Activated CD4-positive, alpha-beta T cell treated with anti-CD3 and anti-CD28 coated beads for 24 hours (primary cell): Measurements from ENCODE around the gene TMEM18.

Experiments
- DNase-seq, 2 donors: peaks; one replicate each; pipeline ENCODE4 v3.0.0-alpha.2; 2020; ENCODE audit warnings: low read depth in 2 of 2

Gene TMEM18

DNA sequence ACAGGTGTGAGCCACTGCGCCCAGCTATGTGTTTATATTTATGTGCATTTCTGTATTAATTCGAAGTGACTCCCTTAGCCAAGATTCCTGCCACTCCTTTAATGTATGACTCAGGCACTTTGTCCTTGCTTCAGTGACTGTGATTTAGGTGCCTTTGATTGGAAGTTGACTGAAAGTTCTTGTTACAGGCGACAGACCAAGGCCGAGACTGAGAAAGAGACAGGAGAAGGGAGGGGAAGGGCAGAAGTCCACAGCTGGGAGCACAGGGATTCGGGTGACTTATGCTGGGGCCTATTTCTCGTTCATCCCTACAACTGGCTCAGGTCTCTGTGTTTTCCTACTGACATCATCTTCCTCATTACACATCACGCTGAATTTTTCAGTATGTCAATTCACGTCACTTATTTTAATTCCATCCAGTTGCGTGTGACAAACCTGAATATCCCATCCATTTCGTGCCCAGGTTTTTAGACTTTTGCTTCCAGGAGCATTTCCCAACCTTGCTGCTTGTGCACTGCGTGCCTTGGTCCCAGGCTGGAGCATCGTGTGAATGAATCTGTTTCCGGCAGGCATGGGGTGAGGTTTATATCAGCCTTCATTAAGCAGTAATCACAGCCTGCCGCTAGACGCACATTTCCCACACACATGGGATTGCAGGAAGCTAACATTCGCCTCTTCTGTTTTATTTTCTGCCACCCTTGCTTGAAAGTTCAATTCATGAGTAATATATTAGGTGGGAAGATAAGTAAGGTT, 42.4 kb downstream of the TMEM18 start:
- DNase-seq = no peak

DNA sequence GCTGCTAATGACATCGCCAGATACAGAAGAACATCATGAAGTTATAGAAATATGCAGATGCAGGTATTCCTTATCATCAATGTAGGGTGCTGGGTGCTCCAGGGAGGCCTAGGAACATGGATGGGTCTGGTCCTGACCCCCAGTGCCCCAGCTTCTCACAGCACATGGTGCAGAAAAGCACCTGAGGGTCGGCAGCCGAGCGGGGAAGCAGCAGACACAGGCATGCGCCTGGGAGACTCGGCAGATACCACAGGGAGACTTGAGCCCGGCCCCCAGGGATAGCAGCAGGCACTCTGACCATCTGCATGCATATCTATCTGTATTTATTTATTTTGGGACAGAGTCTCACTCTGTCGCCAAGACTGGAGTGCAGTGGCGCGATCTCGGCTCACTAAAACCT, 43.2 kb downstream of the TMEM18 start:
- no peak for DNase-seq

DNA sequence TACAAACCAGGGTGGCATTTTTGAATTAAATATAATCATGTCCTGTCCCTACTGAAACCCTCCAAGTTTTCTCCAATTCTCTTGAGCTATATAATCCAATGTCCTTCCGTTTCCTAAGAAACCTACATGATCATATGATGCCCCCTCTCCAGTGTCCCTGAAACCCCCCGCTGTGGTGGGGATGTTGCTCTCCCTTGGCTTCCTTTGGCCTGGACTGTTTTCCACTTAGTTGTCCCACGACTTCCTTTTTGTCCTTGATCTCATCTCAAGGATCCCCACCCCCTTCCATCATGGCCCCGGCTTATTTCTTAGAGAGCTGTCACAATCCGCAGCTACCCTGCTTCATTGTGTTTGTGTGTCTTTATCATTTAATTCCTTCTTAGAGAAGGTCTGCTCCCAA, 43.8 kb downstream of the TMEM18 start:
- no peak for DNase-seq

DNA sequence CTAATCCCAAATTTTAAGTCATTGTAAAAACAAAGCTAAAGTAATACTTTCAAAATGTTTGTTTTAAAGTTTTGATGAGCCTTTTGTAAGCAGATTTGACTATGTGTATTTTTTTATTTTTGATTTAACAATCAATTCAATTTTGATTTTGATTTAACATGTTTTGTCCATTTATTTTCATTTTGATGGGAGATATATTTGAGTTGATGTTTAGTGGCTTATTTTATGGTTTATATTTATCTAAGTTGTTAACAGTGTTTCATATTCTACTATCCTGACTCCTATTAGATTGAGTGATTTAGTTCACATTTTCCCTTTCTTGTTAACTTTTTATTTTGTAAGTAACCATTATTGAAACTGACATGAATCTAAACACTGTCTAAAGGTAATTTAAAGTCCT, 44.7 kb downstream of the TMEM18 start:
- DNase-seq = no peak

DNA sequence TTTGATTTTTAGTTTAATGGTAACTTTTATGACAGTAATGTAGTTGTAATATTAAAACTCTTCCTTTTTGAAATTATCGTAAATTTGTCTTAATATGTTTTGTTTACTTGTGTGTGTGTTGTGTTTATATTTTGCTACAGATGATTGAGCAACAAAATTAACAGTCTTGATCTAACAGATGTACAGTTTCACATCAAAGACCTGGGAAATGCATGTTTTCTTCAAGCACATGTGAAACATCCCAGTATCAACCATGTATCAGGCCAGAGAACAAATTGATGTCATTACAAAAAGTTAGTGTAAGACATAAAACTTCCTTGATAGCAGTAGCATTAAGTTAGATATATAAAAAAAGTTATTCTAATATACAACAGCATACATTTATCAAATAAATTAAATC, 45.5 kb downstream of the TMEM18 start:
- no peak for DNase-seq

DNA sequence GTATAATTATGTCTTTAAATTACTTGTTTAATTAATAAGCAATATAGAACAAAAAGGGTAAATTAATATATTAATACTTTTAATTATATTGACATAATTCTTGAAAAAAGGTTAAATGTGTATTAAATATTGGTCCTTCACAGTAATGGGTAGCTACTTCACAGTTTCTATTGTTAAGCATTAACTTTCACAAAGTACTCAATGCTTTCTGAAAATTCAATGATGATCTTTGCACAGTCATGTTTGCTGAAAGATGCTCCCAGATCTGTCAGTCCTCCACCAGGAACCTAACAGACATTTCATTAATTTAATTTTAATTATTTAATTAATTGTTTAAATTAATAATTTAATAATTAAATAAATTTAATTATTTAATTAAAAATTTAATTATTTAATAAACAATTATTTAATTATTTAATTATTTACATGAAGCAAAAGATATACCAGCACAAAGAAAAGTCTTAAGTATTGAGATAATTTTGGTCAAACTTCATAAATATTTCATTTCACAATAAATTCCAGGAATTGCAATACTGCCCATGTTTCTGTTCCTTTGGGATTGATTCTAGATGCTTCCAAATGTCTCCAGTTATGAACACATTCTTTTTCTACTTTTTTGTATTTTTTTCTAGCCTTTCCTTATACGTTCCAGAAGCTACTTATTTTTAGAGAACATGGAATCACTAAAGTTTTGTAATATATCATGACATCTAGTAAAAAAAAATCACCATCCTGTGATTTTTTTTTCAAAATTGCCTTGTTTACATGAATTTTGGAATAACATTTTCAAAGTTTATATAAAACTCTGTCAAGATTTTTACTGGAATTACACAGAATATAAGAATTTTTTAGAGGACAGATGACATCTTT, 46.5 kb downstream of the TMEM18 start:
- DNase-seq = no peak

DNA sequence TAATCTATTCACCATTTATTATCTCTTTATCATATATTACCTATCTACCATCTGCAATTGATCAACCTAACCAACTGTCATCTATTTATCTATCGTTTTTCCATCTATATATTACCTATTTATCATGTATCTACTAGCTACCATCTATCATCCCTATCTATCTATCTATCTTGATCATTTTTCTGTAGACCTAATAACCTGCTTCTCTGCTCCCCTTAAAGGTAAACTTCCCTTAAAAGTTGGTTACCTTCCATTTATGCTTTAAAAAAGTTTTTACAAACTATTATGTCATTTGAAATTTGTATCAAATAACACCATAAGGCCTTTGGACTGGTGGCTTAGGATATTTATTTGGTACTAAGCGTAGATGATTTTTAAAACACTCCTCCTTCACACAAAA, 47.2 kb downstream of the TMEM18 start:
- no peak for DNase-seq

DNA sequence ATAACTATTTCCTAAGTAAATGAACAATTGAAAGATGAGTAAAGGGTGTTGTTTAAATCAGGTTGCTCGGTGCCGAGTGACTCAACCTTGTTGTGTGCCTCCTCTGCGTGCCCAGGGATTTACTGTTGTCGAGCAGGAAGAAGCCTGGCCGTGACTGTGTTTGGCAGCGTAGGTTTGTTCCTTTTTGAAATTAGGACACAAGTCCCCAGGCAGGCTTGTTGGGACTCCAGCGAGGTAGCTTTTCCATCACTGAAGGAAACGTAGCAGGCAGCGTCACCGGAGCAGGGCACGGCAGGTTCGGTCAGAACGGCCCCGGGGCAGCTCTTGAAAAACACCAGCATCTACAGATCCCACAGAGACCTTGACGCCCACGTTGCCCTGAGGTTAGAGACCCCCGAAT, 48.6 kb downstream of the TMEM18 start:
- no peak for DNase-seq

DNA sequence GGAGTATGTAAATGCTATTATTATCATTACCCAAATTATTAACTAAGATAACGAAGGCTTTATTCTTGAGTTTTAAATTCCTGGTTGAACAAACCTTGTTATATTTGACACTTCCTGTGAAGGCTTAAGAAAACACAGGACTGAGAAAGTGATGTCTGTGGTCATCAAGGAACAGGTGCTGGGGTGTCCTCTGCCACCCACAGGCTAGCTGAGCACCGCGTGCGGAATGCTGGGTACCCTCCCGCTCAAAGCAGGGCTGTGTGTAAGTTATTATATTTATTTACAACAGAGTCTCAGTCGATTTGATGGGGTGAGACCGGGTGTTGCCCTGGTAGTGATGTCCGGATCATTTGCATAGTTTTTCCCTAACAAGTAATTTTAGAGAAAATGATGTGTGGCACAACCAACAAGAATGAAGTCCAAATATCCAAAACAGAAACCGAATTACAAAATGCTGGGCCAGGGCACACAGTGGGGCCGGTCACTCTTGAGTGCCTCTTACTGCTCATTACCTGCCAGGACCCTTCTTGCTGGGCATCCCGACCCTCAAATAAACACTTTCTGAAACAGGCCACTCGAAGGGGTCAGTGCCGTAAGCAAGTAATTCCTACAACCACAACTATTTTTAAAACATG, 49.2 kb downstream of the TMEM18 start:
- no peak for DNase-seq

DNA sequence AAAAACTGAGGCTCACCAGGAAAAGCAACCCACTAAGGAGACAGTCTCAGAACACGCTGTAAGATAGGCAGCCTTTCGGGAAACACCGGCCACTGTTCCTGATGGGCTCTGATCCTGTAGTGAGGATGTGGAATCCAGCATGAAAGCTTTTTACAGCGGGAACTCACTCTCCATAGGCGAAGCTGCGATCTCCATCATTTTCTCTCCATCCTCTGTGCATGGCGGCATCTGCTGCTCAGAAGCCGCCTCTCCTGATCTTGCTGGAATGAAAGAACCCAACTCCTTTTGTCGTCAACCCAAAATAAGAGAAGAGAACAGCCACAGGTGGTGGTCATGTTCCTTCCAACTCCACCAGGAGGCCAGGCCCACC, 49.9 kb downstream of the TMEM18 start:
- DNase-seq = no peak

DNA sequence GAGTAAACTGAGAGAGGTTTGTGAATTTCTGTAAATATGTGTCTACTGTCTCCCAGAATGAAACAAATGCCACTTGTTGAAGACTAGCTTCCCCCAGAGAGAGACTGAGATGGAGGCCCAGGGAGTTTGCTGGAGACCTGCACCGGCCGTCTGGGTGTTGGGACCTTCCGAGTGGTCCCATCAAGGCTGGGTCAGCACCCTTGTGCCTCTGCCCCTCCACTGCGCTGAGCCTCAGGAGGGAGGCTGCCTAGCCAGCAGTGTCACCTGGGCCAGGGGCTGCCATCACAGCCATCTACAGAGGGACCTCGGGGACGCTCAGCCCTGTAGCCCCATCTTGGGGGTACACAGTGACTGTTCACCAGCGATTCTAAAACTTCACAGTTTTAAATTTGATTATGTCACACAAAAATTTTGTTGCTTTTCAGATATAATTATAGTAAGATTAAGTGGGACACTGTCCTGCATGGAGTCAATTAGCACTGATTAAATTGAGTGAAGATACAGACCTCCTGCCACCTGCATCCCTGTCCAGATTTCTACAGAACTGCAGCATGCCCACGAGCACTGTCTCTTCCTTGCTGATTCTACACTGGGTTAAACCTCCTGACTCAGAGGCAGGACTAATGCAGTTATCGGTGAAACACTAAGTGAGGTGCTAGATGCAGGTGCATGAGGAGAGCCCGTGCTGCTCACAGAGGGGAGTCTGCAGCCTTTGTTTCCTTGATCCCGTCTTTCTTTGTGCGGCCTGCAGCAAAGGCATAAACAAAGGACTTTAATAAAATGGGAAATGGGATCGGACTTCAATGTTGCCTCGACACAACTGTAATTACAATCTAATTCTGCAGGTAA, 50.5 kb downstream of the TMEM18 start:
- no peak for DNase-seq

DNA sequence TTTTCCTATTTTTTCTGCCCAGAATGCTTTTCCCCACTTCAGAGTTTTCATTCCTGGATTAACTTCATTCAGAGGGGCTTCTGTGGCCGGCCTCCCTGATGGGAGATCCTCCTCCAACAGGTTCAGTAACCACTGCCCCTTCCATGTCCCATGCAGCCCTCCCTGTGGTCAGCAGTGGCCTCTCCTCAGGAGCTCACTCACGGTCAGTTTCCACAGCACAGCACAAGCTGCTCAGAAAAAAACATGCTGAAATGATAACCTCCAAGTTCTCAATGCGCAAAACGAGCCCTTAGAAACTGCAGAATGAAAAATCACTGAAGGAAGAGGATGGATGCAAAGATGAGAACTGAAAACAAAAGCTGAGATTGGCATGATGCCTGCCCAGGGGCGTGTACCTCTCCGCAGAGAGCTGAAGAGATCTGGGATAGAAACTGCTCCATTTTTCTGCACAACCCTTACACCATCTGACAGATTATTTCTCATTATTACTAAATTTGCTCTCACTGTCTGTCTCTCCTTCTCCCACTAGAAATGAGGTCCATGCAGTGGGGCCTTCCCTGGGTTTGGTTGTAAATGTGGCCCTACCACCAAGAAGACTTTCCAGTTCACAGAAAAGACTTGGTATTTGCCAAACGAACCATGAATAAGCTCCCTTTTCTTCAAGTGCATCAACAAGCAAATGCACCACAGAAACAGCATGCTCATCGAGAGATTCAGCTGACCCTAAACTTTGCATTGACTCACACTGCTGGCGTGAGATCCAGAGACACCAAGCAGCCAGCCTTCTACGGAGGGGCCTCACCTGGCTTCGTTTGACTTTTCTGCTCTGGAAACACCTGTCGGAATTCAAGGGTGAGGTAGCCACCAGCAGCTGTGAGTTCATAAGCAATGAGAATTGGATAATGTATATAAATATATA, 51.5 kb downstream of the TMEM18 start:
- DNase-seq = no peak

DNA sequence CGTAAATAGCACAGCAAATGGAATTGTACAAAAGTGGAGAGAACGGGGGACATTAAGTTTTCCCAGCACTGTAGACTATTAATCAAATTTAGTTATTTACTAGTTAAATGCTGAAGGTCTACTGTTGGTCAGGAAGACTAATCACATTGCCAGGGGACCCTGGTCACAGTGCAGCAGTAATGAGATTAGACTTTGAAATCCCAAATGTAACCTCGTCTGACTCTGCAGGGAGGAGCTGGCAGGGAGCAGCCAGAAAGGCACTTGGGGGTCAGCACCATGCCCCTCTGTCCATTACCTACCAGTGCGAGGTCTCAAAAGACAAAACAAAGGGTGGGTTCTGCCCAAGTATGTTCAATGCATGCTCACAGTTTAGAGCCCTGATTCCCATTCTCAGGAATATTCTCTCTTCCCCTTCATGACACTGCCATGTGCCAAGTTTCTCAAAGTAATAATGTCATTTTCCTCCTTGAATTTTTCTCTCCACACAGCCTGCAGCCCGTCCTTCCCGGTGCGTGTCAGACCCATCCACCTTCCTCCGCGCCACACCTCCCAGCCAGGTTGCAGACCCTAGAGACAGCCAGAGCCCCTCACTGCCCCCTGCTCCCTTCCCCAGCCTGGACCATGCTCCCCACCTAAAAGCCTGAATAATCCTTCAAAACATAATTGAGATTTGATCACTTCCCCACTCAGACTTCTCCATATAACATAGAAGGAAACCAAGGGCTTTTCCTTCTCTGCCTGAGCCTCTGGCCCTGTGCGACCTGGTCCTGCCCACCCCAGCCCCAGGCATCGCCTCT, 52.5 kb downstream of the TMEM18 start:
- DNase-seq = no peak

DNA sequence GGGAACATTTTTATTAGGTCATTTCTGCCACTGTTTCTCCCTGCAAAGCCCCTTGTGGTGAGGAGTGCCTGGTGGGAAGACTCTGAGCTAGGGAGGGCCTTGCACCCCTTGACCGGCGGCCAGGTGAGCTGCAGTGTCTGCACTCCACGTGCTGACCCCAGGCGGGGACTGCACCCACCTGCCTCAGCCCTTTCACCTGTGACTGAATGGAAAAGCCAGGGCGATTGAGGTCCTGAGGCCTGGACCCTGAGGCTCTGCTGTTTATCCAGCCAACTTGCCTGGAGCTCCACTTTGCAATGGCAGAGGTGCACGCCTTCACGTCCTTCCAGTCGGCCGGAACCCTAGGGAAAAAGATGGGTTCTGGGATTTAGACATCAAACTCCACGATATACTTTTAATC, 53.1 kb downstream of the TMEM18 start:
- DNase-seq = no peak

DNA sequence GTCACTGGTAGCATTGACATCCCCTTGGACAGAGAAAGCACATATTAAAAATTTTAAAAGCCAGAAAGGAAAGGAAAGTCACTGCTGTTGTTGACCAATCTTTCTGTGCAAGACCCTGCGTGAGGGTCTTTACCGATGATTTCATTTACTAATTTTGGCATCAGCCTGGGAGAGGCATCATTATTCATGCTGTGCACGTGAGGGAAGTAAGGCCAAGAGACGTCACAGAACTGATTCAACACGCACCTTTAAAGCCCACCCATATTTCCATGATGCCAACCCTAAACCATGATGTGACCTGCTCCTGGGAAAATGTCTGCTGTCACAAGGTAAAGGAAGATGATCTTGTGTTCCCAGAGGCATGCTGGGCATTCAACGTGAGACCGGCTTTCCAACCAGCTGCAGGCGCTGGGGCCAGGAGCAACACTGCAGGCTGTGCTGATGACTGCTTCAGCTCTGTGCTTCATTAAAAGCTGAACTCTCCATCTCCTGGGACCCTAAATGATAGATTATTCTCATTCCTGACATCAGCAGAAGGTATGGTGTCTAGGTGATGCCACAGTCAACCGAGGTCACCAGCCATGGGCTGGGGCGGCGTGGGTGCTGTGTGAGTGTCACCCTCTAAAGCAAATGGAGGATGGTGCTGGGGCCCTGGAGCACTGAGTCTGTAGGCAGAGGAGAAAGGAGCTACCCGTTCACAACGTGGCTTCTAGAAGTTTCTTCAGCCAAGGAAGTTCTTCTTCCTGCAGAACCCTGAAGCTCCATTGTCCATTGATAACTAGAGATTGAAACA, 53.9 kb downstream of the TMEM18 start:
- DNase-seq = no peak

DNA sequence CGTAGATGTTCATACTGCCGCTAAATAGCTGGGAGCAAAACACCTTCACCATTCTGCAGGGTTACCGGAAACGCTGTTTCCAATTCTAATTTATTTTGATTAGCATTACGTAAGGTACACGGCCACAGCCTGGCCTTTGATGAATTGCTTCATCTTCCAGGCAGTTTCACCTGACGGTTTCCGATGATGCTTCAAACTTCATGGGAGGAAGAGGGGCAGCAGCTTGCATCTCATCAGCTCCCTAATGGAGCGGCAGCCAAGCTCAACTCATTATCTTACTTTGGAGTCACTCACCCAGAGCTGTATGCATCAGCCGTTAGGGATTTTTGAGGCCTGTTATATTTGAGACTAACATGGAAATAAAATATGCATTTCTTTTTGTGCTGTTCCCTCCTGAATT, 54.8 kb downstream of the TMEM18 start:
- DNase-seq = no peak

DNA sequence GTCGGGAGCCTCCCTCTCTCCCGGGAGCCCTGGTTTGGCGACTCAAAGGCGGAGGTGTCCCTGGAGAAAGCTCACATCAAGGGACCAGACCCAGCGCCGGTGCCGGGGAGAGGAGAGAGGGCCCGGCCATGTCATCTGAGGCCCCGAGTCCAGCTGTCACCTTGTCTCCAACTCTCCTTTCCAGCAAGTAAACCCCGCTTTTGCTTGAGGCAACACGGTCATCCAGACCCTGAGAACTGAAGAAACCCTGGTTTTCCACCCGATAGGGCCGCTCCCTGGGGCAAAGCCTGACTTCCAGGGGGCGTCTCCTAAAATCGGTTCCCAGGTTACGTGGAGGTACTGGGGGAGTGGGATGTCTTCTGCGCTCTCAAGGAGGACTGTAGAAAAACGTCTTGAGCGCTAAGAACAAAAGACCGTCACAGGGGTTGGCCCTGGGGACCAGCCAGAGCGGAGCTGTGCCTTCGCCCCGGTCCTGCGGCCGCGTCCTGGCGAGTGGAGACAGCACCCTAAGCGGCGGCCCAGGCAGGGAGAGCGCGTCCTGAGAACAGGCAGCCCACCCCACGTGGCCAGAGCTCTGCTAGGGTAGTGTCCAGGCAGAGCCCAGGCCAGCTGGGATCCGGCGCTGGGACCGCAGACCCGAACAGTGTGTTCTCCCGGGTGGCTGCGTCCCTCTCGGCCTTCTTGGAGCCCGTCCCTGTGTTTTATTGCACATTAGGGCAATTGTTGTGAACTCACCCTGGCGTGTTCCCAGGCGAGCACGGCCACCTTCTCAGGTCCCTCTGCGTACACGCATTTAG, 55.7 kb downstream of the TMEM18 start:
- no peak for DNase-seq
